Stimulated activated CD8-positive, alpha-beta memory T cell treated with anti-CD3 and anti-CD28 coated beads, Interleukin-7, amount 100 ng/mL, for 4 hours (primary cell): ENCODE measurements around the gene MAP3K7.
"Not testable (repeated sequence)": the region's sequence is repeated elsewhere in the genome, so short reads cannot be mapped to it uniquely, and the experiment has no call there.

Experiments used
- DNase-seq, 2 donors: peaks; one replicate each; pipeline ENCODE4 v3.0.0-alpha.2; 2020; ENCODE audit warnings: low read depth in 2 of 2

The MAP3K7 gene

GRCh38 chr6:90578894-90579549 is 7.8 kb downstream of the MAP3K7 start:
- DNase-seq: no peak

GRCh38 chr6:90575267-90575666 is 11.6 kb downstream of the MAP3K7 start:
- no peak for DNase-seq

GRCh38 chr6:90574610-90575009 is 12.3 kb downstream of the MAP3K7 start:
- no peak for DNase-seq

DNA sequence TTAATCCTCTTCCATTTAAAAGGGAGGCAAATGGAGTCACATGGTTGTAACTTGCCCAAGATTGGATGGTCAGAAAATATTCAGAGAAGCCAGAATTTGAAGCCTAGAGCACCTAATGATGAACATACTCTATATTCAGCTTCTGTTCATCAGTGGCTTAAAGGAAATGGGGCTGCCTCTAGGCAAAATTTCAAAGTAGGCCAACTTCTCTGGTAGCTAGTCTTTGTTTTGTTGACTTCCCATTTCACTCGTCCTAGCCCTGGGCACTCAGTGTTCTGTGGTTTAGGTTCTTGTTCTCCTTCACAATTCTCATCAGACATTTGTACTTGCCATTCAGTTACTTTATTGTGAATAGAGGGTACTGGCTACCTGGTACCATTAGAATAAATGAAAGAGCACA is 13.2 kb downstream of the MAP3K7 start:
- DNase-seq: no peak

- no peak for DNase-seq
These were observed 14.0 kb downstream of the MAP3K7 start for GRCh38 chr6:90572856-90573255.

DNA sequence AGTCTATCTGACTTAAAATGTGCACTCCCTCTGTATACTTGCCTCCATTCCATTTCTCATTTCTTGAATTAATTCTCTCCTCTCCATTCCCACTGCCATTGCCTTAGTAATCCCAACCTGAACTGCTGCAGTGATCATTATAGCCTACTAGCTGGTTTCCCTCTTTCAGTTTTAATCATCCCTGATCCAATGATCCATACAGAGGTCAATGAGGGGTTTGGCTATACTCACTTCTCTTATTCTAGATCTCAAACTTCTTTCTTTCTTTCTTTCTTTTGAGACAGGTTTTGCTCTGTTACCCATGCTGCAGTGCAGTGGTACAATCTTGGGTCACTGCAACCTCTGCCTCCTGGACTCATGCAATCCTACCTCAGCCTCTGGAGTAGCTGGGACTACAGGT is 17.6 kb downstream of the MAP3K7 start:
- DNase-seq: no peak

DNA sequence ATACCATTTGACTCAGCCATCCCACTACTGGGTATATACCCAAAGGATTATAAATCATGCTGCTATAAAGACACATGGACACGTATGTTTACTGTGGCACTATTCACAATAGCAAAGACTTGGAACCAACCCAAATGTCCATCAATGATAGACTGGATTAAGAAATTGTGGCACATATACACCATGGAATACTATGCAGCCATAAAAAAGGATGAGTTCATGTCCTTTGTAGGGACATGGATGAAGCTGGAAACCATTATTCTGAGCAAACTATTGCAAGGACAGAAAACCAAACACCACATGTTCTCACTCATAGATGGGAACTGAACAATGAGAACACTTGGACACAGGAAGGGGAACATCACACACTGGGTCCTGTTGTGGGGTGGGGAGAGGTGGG is 19.2 kb downstream of the MAP3K7 start:
- DNase-seq: not testable (repeated sequence)

GRCh38 chr6:90562341-90562740 is 24.5 kb downstream of the MAP3K7 start:
- not testable (repeated sequence) for DNase-seq

GRCh38 chr6:90559931-90560330 is 26.9 kb downstream of the MAP3K7 start:
- DNase-seq: no peak

GRCh38 chr6:90557006-90557405 is 29.9 kb downstream of the MAP3K7 start:
- DNase-seq: no peak

DNA sequence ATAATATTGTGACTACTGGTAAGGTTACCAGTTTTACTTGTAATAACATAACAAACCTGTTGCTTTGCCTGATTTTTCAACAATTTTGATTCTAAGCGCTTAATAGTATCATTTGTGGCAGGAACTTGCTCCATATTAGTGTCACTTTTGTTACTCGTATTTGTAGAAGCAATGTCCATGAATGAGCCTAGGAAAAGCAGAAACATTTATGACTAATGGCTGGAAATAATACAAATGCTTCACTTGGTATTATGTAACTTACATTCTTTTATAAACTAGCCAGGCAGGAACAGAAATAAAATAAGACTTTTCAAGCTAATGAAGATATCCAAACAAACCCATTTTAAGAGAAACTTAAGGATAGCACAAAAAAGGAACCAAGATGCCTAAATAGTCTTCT is 38.9 kb downstream of the MAP3K7 start:
- DNase-seq: no peak

GRCh38 chr6:90547079-90547478 is 39.8 kb downstream of the MAP3K7 start:
- DNase-seq: no peak

DNA sequence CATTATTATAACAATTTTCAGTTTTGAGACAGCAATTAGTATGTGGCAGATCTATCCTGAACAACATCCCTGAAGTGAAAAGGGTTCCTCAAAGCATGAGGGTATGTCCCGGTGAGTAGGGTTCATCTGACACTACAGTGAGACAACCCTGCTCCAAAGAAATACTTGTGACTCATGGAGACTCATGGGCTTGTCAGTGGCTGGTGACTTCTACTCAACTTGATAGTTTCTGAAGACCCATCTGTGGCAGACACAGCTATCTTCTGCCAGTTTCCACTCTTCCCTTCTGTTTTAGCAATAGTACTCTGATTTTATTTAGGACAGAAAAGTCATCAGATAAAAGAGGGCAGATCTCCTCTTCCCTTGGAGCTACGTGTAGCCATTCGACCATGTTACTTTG is 41.4 kb downstream of the MAP3K7 start:
- no peak for DNase-seq

DNA sequence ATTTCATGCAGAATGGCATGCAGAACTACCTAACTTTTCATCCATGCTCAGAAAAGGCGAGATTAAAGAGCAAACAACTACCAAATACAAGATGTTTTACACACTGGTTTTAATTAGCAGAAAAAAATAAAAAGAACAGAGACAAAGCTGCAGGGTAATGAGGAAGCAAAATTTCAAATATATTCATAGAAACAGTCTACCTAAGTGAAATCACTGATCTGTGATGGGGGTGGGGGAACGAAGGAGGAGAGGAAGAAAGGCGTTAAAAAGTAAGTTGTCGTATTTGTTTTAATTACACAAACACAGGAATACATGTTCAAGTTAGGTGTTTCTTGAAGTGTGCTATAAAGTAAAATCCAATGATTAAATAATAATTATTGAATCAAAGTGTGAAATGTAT is 42.1 kb downstream of the MAP3K7 start:
- no peak for DNase-seq

DNA sequence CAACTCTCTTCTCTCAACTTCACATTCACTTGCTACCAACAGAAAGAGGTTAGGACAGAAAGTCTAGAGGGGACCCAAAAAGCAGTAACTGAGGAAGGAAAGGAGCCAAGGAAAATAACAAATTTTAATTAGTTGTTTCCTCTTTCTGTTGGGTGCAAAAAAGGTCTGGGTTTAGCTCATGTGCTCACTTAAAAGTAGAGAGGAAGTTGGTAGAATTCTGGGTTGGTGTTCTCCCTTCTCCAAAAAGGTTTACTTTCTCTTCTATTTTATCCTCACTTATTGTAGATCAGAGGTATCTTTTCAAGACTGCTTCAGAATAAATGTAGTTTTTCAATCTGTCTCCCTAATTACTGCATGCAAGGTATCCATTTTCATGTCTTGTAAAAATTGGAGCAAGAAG is 42.8 kb downstream of the MAP3K7 start:
- no peak for DNase-seq

- no peak for DNase-seq
These were observed 45.7 kb downstream of the MAP3K7 start for GRCh38 chr6:90541221-90541620.

GRCh38 chr6:90538278-90539046 is 48.4 kb downstream of the MAP3K7 start:
- no peak for DNase-seq

DNA sequence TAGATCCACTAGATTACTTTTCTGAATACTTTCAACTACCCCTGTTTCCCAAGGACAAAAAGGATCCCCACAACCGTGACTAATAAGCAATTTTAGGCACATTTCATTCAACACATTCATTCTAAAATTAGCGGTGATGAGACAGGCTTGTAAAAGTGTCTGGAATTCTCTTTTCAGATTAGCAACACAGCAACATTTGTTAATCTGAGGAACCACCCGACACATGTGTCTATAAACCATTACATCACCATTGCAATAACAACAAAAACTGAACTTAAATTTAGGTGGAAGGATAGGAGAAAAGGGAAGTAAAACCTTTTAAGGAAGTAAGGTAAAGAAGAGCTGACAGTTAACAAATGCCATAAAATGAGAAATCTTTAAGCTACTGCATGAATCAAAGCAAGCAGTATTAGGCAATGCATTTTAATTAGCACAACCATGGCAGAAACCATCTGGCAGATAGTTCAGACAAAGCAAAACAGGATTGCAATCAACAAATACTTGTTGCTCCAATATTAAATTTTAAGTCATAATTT is 49.1 kb downstream of the MAP3K7 start:
- DNase-seq: no peak

DNA sequence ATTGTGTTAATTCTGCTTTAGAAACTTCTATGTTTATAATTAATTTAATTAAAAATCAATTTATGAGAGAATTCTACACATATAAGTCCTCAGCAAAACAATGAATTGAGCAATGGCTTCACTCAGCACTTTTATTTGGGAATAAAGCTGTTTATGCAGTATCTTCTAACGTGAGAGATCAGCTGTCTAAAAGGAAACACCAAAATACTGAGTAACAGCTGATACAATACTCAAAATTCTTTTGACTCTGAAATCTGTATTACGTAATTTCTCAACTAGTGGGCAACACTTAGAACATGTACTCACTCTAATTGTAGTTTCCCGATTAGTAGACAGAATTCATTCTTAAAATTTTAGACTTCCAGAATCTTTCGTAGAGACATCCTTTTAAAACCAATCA is 49.8 kb downstream of the MAP3K7 start:
- no peak for DNase-seq

DNA sequence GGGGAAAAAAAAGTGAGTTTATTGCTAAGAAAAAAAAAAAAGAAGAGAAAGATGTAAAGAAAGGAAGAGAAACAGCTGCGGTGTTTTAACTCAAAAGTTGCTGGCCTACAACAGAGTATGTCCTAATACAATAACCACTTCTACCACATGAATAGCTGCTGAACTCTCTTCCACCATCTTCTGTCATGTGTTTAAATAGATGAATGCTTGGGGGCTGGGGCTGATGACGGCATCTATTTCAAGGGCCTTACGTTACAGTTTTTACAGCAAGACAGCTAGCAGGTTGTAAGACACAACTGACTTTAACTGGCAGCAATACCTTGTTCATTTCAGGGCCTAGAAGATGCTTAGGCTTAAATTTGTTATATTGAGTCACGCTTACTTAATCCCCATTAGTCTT is 50.4 kb downstream of the MAP3K7 start:
- no peak for DNase-seq

DNA sequence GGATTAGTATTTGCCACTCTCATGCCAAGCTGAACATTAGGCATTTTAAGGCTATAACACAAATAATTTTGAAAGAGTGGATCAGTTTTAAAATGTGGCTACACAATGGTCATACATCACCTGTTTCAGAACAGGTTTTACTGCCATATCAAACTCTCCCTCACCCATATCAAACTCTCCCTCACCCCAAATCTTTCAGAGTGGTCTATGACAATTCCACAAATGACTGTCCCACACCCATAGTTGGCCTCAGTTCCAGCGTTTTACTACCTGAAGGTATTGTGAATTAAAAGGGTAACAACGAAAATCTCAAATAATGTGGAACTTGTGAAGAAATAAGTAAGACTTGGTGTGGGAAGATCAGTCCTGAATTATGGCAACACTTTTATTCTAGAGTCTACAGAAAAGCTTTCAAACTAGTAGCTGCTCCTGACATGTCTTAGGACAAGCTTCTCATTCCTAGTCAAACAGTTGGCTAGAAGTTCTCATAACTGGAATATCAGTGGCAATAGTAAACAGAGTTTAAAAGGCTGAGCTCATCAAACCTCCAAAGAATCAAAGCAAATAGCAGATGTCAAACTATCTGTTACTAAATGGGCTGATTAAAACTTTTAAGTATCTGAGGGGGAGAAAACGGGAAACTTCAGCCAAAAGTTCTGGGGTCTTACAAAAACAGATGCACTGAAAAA is 52.4 kb downstream of the MAP3K7 start:
- DNase-seq: no peak

GRCh38 chr6:90533615-90534336 is 53.1 kb downstream of the MAP3K7 start:
- DNase-seq: no peak
